Measurements from ENCODE around the gene ZNF385A.
A peak's percentile ranks its signal among the peaks of the same experiment; 100 is the strongest.

GRCh38 chr12:54428050-54429013 is 43.8 kb upstream of the ZNF385A start:
- TF ChIP-seq CTCF (IDR thresholded peaks at IDR 0.05): no peak
- TF ChIP-seq POLR2A (IDR thresholded peaks at IDR 0.05): no peak
- TF ChIP-seq EP300 (IDR thresholded peaks at IDR 0.05): peak in 1 of 2 donors; percentile 49

All from tibial nerve (tissue), 4 donors.